K562 (cell line): ENCODE measurements around the gene UQCRHL. TPM values are rescaled to one million over a fixed set of nuclear protein-coding genes. Genes with fewer than 3 reads are reported as not detected.

Source experiments
- BCOR ChIP-seq: fragments of 450-650 bp; IDR thresholded peaks from 2 replicates; pipeline ENCODE4 v1.6.1; 2016
- LEF1 ChIP-seq: fragments of 450-650 bp; IDR thresholded peaks from 2 replicates; pipeline ENCODE4 v1.6.1; 2016; ENCODE audit warnings: mild to moderate bottlenecking
- MEF2D ChIP-seq: conservative IDR thresholded peaks from 2 replicates; pipeline ENCODE4 v1.6.1; 2016; ENCODE audit warnings: low read depth, missing genetic modification characterization, missing compliant biosample characterization
- RBM34 ChIP-seq: fragments of 200-400 bp; formaldehyde crosslinking; IDR thresholded peaks from 2 replicates; pipeline ENCODE4 v1.6.1; 2018; ENCODE audit warnings: low read length, borderline replicate concordance; ENCODE audit not compliant: insufficient read depth
- ZC3H8 ChIP-seq: fragments of 450-650 bp; IDR thresholded peaks from 2 replicates; pipeline ENCODE4 v1.6.1; 2017
- ZFX ChIP-seq: sonication (generic); formaldehyde crosslinking; IDR thresholded peaks from 2 replicates; pipeline ENCODE4 v1.8.0; 2022; ENCODE audit warnings: mild to moderate bottlenecking, missing genetic modification reagents, moderate library complexity
- polyA plus RNA-seq, 8 experiments: library from polyadenylated mRNA; depleted of rRNA in 4 of 8; stranded (reverse) in 5 of 8; unstranded in 3 of 8; fragments of >200 nt; fragmentation: Nextera tagmentation in 2 of 8; fragmentation: Illumina TruSeq in 1 of 8; extraction: Ambion mirVana in 2 of 8; extraction: Trizol in 1 of 8; gene quantifications; 2 replicates each; pipeline versions ENCODE4 v1.2.1 to v1.2.3, GENCODE V29; 2011 to 2014; ENCODE audit warnings: inconsistent platforms in 1 of 8, missing spikeins in 1 of 8
- total RNA-seq, 7 experiments: library from RNA; depleted of rRNA in 6 of 7; stranded (reverse); fragments of >200 nt in 6 of 7; fragmentation: Illumina TruSeq in 2 of 7; extraction: Trizol in 2 of 7; gene quantifications; 2 replicates each; pipeline versions ENCODE4 v1.2.1 to v1.2.3, GENCODE V29; 2011 to 2021; ENCODE audit warnings: low replicate concordance in 1 of 7
- TF ChIP-seq, protein P1 (sequence below): conservative IDR thresholded peaks from 2 replicates; pipeline ENCODE4 v1.6.1; 2011; ENCODE audit warnings: low read depth, mild to moderate bottlenecking, low read length; ENCODE audit not compliant: control insufficient read depth
- TF ChIP-seq, protein P2 (sequence below): fragments of 450-650 bp; formaldehyde crosslinking; IDR thresholded peaks from 2 replicates; pipeline ENCODE4 v1.4.0; 2022; ENCODE audit warnings: missing genetic modification characterization
- TF ChIP-seq, protein P3 (sequence below), 3 experiments: IDR thresholded peaks in 2 of 3; conservative IDR thresholded peaks in 1 of 3; 2 replicates each; pipeline ENCODE4 v1.5.1; 2011 to 2012; ENCODE audit warnings: low read length in 3 of 3, mild to moderate bottlenecking in 3 of 3, control low read depth in 2 of 3, improper control_type of control experiment in 1 of 3, inconsistent platforms in 1 of 3, low read depth in 1 of 3, mixed read lengths in 1 of 3, moderate library complexity in 1 of 3; ENCODE audit not compliant: insufficient read depth in 2 of 3
- TF ChIP-seq, protein P4 (sequence below): fragments of 450-650 bp; IDR thresholded peaks from 2 replicates; pipeline ENCODE4 v1.6.1; 2016; ENCODE audit warnings: missing biosample characterization, missing genetic modification characterization
- TF ChIP-seq, protein P5 (sequence below): sonication (generic); formaldehyde crosslinking; IDR thresholded peaks from 2 replicates; pipeline ENCODE4 v1.8.0; 2022; ENCODE audit warnings: mild to moderate bottlenecking, missing genetic modification reagents
- TF ChIP-seq, protein P6 (sequence below): fragments of 450-650 bp; conservative IDR thresholded peaks from 2 replicates; pipeline ENCODE4 v1.6.1; 2016; ENCODE audit warnings: missing genetic modification characterization, low read depth, mild to moderate bottlenecking, control low read depth, missing compliant biosample characterization
- TF ChIP-seq, protein P7 (sequence below): fragments of 200-800 bp; sonication (Bioruptor generic); IDR thresholded peaks from 2 replicates; pipeline ENCODE4 v1.6.1; 2016; ENCODE audit warnings: missing genetic modification characterization, missing compliant biosample characterization

UQCRHL gene
- total and polyA plus RNA-seq, 9 of the 15 experiments (the other 6 are each of a cell fraction or from before 2014, with no cell fraction given), result 5.1 to 41.3 (median 21.8) TPM

DNA sequence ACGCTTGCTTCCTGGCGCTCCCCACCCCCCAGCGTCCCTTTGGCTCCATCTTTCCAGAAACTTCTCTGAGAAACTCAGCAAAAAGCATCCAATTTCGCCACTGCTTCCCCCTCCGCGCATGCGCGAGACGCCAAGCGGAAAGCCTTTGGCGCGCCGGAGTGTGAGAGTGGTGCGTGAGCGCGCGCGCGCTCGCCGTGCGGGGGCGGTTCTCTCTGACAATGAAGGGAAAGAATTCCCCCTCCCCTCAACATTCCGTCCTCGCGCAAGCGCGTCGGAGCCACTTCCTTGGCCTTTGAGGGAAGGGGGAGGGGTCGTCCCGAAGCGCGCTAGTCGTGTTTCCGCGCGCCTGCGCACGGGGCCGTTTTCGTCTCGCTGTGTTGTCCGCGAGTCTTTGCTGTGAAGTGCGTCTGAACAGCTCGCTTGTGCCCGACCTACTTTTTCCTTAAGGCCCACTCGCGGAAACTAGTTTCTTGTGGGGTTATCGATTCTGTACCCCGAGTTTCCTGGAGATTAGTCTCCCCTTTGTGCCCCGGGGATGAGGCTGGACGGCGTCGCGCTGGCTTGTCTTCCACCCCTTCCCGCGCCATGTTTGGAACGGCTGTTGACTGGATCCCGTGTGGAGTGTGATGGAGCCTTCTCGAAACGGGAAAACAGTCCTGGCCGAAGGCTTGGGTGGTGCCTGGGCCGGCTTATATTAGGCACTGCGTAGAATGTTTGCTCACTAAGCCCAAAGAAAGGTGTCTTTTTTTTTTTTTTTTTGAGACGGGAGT lies 28.5 kb upstream of the UQCRHL start (continued):
- TF ChIP-seq, protein P1, sequence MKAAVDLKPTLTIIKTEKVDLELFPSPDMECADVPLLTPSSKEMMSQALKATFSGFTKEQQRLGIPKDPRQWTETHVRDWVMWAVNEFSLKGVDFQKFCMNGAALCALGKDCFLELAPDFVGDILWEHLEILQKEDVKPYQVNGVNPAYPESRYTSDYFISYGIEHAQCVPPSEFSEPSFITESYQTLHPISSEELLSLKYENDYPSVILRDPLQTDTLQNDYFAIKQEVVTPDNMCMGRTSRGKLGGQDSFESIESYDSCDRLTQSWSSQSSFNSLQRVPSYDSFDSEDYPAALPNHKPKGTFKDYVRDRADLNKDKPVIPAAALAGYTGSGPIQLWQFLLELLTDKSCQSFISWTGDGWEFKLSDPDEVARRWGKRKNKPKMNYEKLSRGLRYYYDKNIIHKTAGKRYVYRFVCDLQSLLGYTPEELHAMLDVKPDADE, result no peak
- no peak; the same call in 1 of the 2 replicates for TF ChIP-seq BCOR
- no peak; the same call in 1 of the 2 replicates for TF ChIP-seq LEF1
- TF ChIP-seq, protein P2, sequence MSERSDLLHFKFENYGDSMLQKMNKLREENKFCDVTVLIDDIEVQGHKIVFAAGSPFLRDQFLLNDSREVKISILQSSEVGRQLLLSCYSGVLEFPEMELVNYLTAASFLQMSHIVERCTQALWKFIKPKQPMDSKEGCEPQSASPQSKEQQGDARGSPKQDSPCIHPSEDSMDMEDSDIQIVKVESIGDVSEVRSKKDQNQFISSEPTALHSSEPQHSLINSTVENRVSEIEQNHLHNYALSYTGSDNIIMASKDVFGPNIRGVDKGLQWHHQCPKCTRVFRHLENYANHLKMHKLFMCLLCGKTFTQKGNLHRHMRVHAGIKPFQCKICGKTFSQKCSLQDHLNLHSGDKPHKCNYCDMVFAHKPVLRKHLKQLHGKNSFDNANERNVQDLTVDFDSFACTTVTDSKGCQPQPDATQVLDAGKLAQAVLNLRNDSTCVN (CRISPR knock-in tag), result 0 out of 2 replicates have a peak, but pooled peaks have one; percentile 71
- TF ChIP-seq, protein P3, sequence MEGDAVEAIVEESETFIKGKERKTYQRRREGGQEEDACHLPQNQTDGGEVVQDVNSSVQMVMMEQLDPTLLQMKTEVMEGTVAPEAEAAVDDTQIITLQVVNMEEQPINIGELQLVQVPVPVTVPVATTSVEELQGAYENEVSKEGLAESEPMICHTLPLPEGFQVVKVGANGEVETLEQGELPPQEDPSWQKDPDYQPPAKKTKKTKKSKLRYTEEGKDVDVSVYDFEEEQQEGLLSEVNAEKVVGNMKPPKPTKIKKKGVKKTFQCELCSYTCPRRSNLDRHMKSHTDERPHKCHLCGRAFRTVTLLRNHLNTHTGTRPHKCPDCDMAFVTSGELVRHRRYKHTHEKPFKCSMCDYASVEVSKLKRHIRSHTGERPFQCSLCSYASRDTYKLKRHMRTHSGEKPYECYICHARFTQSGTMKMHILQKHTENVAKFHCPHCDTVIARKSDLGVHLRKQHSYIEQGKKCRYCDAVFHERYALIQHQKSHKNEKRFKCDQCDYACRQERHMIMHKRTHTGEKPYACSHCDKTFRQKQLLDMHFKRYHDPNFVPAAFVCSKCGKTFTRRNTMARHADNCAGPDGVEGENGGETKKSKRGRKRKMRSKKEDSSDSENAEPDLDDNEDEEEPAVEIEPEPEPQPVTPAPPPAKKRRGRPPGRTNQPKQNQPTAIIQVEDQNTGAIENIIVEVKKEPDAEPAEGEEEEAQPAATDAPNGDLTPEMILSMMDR (IDR thresholded peaks at IDR 0.05 in 2 of 3, conservative IDR thresholded peaks at IDR 0.05 in 1 of 3; ENCODE audit: insufficient read depth in 2 of 3, low read depth in 1 of 3, low read length in 3 of 3), result no peak
- TF ChIP-seq, protein P4, sequence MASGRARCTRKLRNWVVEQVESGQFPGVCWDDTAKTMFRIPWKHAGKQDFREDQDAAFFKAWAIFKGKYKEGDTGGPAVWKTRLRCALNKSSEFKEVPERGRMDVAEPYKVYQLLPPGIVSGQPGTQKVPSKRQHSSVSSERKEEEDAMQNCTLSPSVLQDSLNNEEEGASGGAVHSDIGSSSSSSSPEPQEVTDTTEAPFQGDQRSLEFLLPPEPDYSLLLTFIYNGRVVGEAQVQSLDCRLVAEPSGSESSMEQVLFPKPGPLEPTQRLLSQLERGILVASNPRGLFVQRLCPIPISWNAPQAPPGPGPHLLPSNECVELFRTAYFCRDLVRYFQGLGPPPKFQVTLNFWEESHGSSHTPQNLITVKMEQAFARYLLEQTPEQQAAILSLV, result no peak
- TF ChIP-seq, protein P5, sequence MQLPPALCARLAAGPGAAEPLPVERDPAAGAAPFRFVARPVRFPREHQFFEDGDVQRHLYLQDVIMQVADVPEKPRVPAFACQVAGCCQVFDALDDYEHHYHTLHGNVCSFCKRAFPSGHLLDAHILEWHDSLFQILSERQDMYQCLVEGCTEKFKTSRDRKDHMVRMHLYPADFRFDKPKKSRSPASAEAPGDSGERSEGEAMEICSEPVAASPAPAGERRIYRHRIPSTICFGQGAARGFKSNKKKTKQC, result peak; percentile 72
- TF ChIP-seq ZC3H8, result no peak
- TF ChIP-seq, protein P6, sequence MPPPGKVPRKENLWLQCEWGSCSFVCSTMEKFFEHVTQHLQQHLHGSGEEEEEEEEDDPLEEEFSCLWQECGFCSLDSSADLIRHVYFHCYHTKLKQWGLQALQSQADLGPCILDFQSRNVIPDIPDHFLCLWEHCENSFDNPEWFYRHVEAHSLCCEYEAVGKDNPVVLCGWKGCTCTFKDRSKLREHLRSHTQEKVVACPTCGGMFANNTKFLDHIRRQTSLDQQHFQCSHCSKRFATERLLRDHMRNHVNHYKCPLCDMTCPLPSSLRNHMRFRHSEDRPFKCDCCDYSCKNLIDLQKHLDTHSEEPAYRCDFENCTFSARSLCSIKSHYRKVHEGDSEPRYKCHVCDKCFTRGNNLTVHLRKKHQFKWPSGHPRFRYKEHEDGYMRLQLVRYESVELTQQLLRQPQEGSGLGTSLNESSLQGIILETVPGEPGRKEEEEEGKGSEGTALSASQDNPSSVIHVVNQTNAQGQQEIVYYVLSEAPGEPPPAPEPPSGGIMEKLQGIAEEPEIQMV (tag), result no peak
- peak; percentile 50 for TF ChIP-seq ZFX
- TF ChIP-seq, protein P7, sequence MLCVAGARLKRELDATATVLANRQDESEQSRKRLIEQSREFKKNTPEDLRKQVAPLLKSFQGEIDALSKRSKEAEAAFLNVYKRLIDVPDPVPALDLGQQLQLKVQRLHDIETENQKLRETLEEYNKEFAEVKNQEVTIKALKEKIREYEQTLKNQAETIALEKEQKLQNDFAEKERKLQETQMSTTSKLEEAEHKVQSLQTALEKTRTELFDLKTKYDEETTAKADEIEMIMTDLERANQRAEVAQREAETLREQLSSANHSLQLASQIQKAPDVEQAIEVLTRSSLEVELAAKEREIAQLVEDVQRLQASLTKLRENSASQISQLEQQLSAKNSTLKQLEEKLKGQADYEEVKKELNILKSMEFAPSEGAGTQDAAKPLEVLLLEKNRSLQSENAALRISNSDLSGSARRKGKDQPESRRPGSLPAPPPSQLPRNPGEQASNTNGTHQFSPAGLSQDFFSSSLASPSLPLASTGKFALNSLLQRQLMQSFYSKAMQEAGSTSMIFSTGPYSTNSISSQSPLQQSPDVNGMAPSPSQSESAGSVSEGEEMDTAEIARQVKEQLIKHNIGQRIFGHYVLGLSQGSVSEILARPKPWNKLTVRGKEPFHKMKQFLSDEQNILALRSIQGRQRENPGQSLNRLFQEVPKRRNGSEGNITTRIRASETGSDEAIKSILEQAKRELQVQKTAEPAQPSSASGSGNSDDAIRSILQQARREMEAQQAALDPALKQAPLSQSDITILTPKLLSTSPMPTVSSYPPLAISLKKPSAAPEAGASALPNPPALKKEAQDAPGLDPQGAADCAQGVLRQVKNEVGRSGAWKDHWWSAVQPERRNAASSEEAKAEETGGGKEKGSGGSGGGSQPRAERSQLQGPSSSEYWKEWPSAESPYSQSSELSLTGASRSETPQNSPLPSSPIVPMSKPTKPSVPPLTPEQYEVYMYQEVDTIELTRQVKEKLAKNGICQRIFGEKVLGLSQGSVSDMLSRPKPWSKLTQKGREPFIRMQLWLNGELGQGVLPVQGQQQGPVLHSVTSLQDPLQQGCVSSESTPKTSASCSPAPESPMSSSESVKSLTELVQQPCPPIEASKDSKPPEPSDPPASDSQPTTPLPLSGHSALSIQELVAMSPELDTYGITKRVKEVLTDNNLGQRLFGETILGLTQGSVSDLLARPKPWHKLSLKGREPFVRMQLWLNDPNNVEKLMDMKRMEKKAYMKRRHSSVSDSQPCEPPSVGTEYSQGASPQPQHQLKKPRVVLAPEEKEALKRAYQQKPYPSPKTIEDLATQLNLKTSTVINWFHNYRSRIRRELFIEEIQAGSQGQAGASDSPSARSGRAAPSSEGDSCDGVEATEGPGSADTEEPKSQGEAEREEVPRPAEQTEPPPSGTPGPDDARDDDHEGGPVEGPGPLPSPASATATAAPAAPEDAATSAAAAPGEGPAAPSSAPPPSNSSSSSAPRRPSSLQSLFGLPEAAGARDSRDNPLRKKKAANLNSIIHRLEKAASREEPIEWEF, result peak; percentile 70
- no peak for TF ChIP-seq RBM34
- TF ChIP-seq MEF2D (tag), result peak; percentile 39; the same call in 1 of the 2 replicates
